Adrenal gland (tissue), 12 donors: Measurements from ENCODE around the gene A1BG. TPM values are rescaled to one million over a fixed set of nuclear protein-coding genes. Genes with fewer than 3 reads are reported as not detected.
A peak's percentile ranks its signal among the peaks of the same experiment; 100 is the strongest.

Experiments
- DNase-seq, 7 donors: peaks; one replicate each; pipeline ENCODE4 v3.0.0-alpha.2; 2019 to 2020
- H3K27ac ChIP-seq, 5 donors: fragments of 200-600 bp; sonication (generic) in 4 of 5; 1 replicate in 3 of 5; 2 replicates in 2 of 5; pipeline versions ENCODE4 v1.5.1 to v1.8.0; 2016 to 2020; ENCODE audit warnings: mild to moderate bottlenecking in 1 of 5
- H3K27me3 ChIP-seq: fragments of 200-600 bp; 2 replicates; pipeline ENCODE4 v1.8.0; 2021
- H3K36me3 ChIP-seq, 2 donors: fragments of 200-600 bp; replicated peaks in 1 of 2; 1 replicate in 1 of 2; 2 replicates in 1 of 2; pipeline versions ENCODE4 v1.5.1 to v1.8.0; 2018 to 2022
- H3K4me1 ChIP-seq, 2 donors: fragments of 200-600 bp; replicated peaks in 1 of 2; 1 replicate in 1 of 2; 2 replicates in 1 of 2; pipeline versions ENCODE4 v1.5.1 to v1.8.0; 2018 to 2021
- H3K4me3 ChIP-seq, 4 donors: fragments of 200-600 bp; sonication (generic) in 3 of 4; one replicate each; pipeline ENCODE4 v1.5.1; 2016 to 2018
- H3K9me3 ChIP-seq, 3 donors: fragments of 200-600 bp; sonication (generic) in 1 of 3; replicated peaks in 1 of 3; 1 replicate in 2 of 3; 2 replicates in 1 of 3; pipeline versions ENCODE4 v1.5.1 to v1.8.0; 2016 to 2021
- CTCF ChIP-seq, 6 experiments: fragments of 450-650 bp in 4 of 6; fragments of 200-600 bp in 2 of 6; sonication (generic) in 1 of 6; IDR thresholded peaks; 1 replicate in 5 of 6; 2 replicates in 1 of 6; pipeline versions ENCODE4 v1.5.1 to v1.8.0; 2016 to 2021; ENCODE audit warnings: antibody characterized with exemption in 6 of 6, mild to moderate bottlenecking in 2 of 6, moderate library complexity in 1 of 6
- POLR2A ChIP-seq, 2 donors: fragments of 450-650 bp; IDR thresholded peaks; one replicate each; pipeline ENCODE4 v1.6.1; 2017; ENCODE audit warnings: antibody characterized with exemption in 2 of 2, mild to moderate bottlenecking in 2 of 2, moderate library complexity in 1 of 2
- WGBS, 4 donors: extraction: QIAGEN DNeasy Blood & Tissue Kit in 2 of 4; methylation state at CpG; one replicate each; pipeline versions ENCODE4 v1.1.5 to v1.1.7; 2013 to 2017; 5-methylcytosine and 5-hydroxymethylcytosine counted together
- intact Hi-C, 2 donors: fragments of 100-400 bp; cut with DNase I; formaldehyde crosslinking; loops; one replicate each; pipeline versions ENCODE4 v1.14.1 to v1.15.0; 2022 to 2023
- polyA plus RNA-seq, 3 donors: library from polyadenylated mRNA; stranded (reverse); fragments of 200-250 nt in 2 of 3; fragments of 350-450 nt in 1 of 3; fragmentation: Illumina TruSeq in 1 of 3; extraction: RNeasy Lipid Tissue Mini Kit (QIAGEN cat#74804) in 1 of 3; gene quantifications; one replicate each; pipeline ENCODE4 v1.2.3, GENCODE V29; 2013 to 2014
- total RNA-seq, 9 donors: library from RNA; depleted of rRNA in 4 of 9; stranded (reverse); fragments of >200 nt in 4 of 9; fragments of 120-200 nt in 1 of 9; fragmentation: NEBNext Ultra II Directional in 1 of 9; extraction: Animal tissue kit (Norgen Biotek cat#: 25700) in 1 of 9; gene quantifications; one replicate each; pipeline versions ENCODE4 v1.1.0 to v1.2.4, GENCODE V29; 2013 to 2023
- donor health status: healthy with polysubstance abuse.
- donor health status: Bipolar disorder and iron deficiency.
- donor health status: DM: yes; HTN: yes; CAD: no.
- donor health status: DM: no; HTN: no; CAD: no.
- donor health status: DM: no; HTN: no; CAD: no.
- donor health status: DM: yes; HTN: yes; CAD: no.

Gene A1BG
- total and polyA plus RNA-seq, 12 donors = 0.39 to 41.3 (median 6.6) TPM; not detected in 1

DNA sequence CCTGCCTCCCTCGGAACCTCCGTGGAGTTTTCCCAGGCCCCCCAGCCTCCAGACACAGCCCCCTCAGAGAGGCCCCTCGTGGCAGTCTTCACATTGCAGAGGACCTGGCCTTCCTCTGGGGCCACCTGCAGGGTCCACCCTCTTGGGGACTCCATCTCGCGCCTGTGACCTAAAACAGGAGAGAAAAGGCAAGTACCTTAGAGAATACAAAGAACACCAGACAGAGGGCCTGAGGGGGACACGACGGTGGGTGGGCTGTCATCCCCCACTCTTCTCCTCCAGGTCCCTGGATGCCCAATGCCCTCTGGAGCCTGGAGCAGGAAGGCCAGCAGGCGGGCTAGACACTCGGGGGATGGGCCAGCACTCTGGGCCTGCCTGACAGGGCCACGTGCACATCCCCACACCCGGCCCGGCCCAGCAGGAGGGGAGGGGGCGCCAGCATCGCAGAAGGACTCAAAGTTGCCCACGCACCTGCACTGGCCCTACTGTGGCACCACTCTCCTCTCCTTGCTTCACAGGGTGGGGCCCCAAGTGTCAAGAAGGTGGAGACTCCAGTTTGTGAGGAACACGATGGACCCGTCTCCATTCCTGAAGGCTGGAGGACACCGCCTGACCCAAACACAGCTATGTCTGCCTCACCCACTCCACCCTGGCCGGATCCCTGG is 4.3 kb upstream of the A1BG start:
- no peak overlapping the region for H3K27ac ChIP-seq
- H3K9me3 ChIP-seq = no peaks in the 10 kb centered on the region
- H3K4me1 ChIP-seq = peaks cover 4 to 16% of the 10 kb centered on the region in 2 donors
- peaks cover 21% of the 10 kb centered on the region for H3K27me3 ChIP-seq
- DNase-seq = no peak
- WGBS, 4 donors = 59 to 79% (median 69%) methylated on average over 4 to 19 of the region's 19 CpGs
- H3K36me3 ChIP-seq = no peaks in the 10 kb centered on the region
- TF ChIP-seq CTCF (IDR thresholded peaks at IDR 0.05) = no peak
- no peak for TF ChIP-seq POLR2A (IDR thresholded peaks at IDR 0.05)
- intact Hi-C loops = no loop called here
- no peak overlapping the region for H3K4me3 ChIP-seq

- no peaks in the 10 kb centered on the region for H3K36me3 ChIP-seq
- TF ChIP-seq CTCF (IDR thresholded peaks at IDR 0.05) = no peak
- TF ChIP-seq POLR2A (IDR thresholded peaks at IDR 0.05) = no peak
- peak overlapping the region in 1 of 4 donors; percentile 22 for H3K4me3 ChIP-seq
- no peak for DNase-seq
- intact Hi-C loops = no loop called here
- peaks cover 4 to 15% of the 10 kb centered on the region in 2 donors for H3K4me1 ChIP-seq
- no peaks in the 10 kb centered on the region for H3K9me3 ChIP-seq
- WGBS, 4 donors = 24 to 60% (median 40%) methylated on average over 1 to 75 of the region's 75 CpGs
- peaks cover 21% of the 10 kb centered on the region for H3K27me3 ChIP-seq
- no peak overlapping the region for H3K27ac ChIP-seq
Observed at GRCh38 chr19:58356766-58357480, 3.6 kb upstream of the A1BG start.

- H3K36me3 ChIP-seq = no peaks in the 10 kb centered on the region
- H3K27me3 ChIP-seq = peaks cover 25% of the 10 kb centered on the region
- peaks cover 0 to 9% of the 10 kb centered on the region in 2 donors for H3K4me1 ChIP-seq
- no peak overlapping the region for H3K27ac ChIP-seq
- TF ChIP-seq CTCF (IDR thresholded peaks at IDR 0.05) (no peak), POLR2A (IDR thresholded peaks at IDR 0.05) (no peak)
- H3K4me3 ChIP-seq = peak overlapping the region in 1 of 4 donors; percentile 22
- no peak for DNase-seq
- intact Hi-C loops = no loop called here
- WGBS, 4 donors = 5 to 19% (median 14%) methylated on average over 18 to 94 of the region's 94 CpGs
- H3K9me3 ChIP-seq = no peaks in the 10 kb centered on the region
Observed at GRCh38 chr19:58355908-58356765, 2.8 kb upstream of the A1BG start.

DNA sequence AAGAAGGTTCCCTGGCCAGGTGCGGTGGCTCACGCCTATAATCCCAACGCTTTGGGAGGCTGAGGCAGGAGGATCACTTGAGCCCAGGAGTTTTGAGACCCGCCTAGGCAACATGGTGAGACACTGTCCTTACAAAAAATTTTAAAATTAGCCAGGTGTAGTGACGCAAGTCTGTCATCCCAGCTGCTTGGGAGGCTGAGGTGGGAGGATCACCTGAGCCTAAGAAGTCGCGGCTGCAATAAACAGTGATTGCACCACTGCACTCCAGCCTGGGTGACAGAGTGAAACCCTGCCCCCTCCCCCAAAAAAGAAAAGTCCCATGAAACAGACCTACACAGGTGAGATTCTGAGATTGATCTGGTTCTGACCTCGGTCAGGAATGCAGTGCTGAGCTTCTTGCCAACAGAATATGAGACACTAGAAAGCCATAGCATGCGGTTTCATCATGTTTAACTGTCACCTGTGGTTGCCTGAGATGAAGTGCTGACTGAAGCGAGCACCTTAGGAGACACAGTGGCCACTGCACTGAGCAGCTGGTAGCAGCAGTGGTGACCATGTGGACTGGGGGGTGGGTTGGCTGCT is 2.0 kb upstream of the A1BG start:
- no peak for DNase-seq
- Histone ChIP-seq H3K27ac (no peak overlapping the region), H3K4me1 (peaks cover 2 to 13% of the 10 kb centered on the region in 2 donors), H3K36me3 (no peaks in the 10 kb centered on the region), H3K27me3 (peaks cover 29% of the 10 kb centered on the region), H3K9me3 (no peaks in the 10 kb centered on the region), H3K4me3 (no peak overlapping the region)
- TF ChIP-seq CTCF (IDR thresholded peaks at IDR 0.05) = no peak
- TF ChIP-seq POLR2A (IDR thresholded peaks at IDR 0.05) = no peak
- WGBS, 4 donors = 86 to 93% (median 89%) methylated on average over 9 to 10 of the region's 10 CpGs
- intact Hi-C loops = no loop called here
